SK-N-SH treated with all-trans-retinoic acid at 6 μM for 48 hours (cell line): Measurements from ENCODE around the gene OR6B2.

Experiments used
- ATAC-seq: fragments of 200-7000 bp; cut with Tn5 transposase; 3 replicates; pipeline ENCODE4 v1.9.1; 2020; ENCODE audit warnings: mild to moderate bottlenecking, moderate library complexity
- ARNTL ChIP-seq: fragments of 450-650 bp; formaldehyde crosslinking; IDR thresholded peaks from 2 replicates; pipeline ENCODE4 v1.5.0; 2020; ENCODE audit warnings: low read depth, mild to moderate bottlenecking, moderate library complexity, borderline replicate concordance
- BACH2 ChIP-seq: fragments of 250-450 bp; sonication (Bioruptor Pico); IDR thresholded peaks from 2 replicates; pipeline ENCODE4 v1.9.0; 2021; ENCODE audit warnings: mild to moderate bottlenecking, borderline replicate concordance
- CREB5 ChIP-seq: fragments of 250-450 bp; sonication (Bioruptor Pico); IDR thresholded peaks from 2 replicates; pipeline ENCODE4 v1.5.1; 2020; ENCODE audit warnings: low read depth, mild to moderate bottlenecking, moderate library complexity
- CSDC2 ChIP-seq: fragments of 250-450 bp; sonication (Bioruptor Pico); IDR thresholded peaks from 2 replicates; pipeline ENCODE4 v1.5.0; 2020; ENCODE audit warnings: mild to moderate bottlenecking, moderate library complexity
- CSRNP3 ChIP-seq: fragments of 250-450 bp; sonication (Bioruptor Pico); IDR thresholded peaks from 2 replicates; pipeline ENCODE4 v1.5.1; 2021; ENCODE audit warnings: mild to moderate bottlenecking, moderate library complexity
- ESRRG ChIP-seq: fragments of 250-450 bp; sonication (Bioruptor Pico); IDR thresholded peaks from 2 replicates; pipeline ENCODE4 v1.6.1; 2021; ENCODE audit warnings: mild to moderate bottlenecking
- GLIS3 ChIP-seq: fragments of 250-450 bp; sonication (Bioruptor Pico); IDR thresholded peaks from 2 replicates; pipeline ENCODE4 v1.5.0; 2020; ENCODE audit warnings: mild to moderate bottlenecking, moderate library complexity
- OSR1 ChIP-seq: fragments of 250-450 bp; sonication (Bioruptor Pico); IDR thresholded peaks from 2 replicates; pipeline ENCODE4 v1.8.0; 2022; ENCODE audit warnings: moderate library complexity, mild to moderate bottlenecking, inconsistent platforms
- PATZ1 ChIP-seq: fragments of 250-450 bp; sonication (Bioruptor Pico); IDR thresholded peaks from 2 replicates; pipeline ENCODE4 v1.8.0; 2020; ENCODE audit warnings: mild to moderate bottlenecking, moderate library complexity, borderline replicate concordance
- POU6F1 ChIP-seq: fragments of 250-450 bp; sonication (Bioruptor Pico); IDR thresholded peaks from 2 replicates; pipeline ENCODE4 v1.8.0; 2021; ENCODE audit warnings: low read depth, mild to moderate bottlenecking, moderate library complexity, borderline replicate concordance
- PPARA ChIP-seq: fragments of 250-450 bp; sonication (Bioruptor Pico); IDR thresholded peaks from 2 replicates; pipeline ENCODE4 v1.5.0; 2020; ENCODE audit warnings: mild to moderate bottlenecking, borderline replicate concordance
- SNAI2 ChIP-seq: fragments of 250-450 bp; sonication (Bioruptor Pico); IDR thresholded peaks from 2 replicates; pipeline ENCODE4 v1.5.0; 2020; ENCODE audit warnings: mild to moderate bottlenecking, moderate library complexity
- TCF4 ChIP-seq: fragments of 250-450 bp; sonication (Bioruptor Pico); IDR thresholded peaks from 2 replicates; pipeline ENCODE4 v1.8.0; 2021; ENCODE audit warnings: mild to moderate bottlenecking, moderate library complexity, borderline replicate concordance
- TOX ChIP-seq: fragments of 250-450 bp; sonication (Bioruptor Pico); IDR thresholded peaks from 2 replicates; pipeline ENCODE4 v1.8.0; 2021; ENCODE audit warnings: mild to moderate bottlenecking, moderate library complexity, borderline replicate concordance
- TSHZ2 ChIP-seq: fragments of 250-450 bp; sonication (Bioruptor Pico); IDR thresholded peaks from 2 replicates; pipeline ENCODE4 v1.5.0; 2020; ENCODE audit warnings: mild to moderate bottlenecking, moderate library complexity
- ZC3H10 ChIP-seq: fragments of 250-450 bp; sonication (Bioruptor Pico); IDR thresholded peaks from 2 replicates; pipeline ENCODE4 v1.5.1; 2021; ENCODE audit warnings: mild to moderate bottlenecking, moderate library complexity
- ZFP3 ChIP-seq: fragments of 250-450 bp; sonication (Bioruptor Pico); IDR thresholded peaks from 2 replicates; pipeline ENCODE4 v1.5.0; 2020; ENCODE audit warnings: mild to moderate bottlenecking, moderate library complexity
- ZFP30 ChIP-seq: fragments of 450-650 bp; formaldehyde crosslinking; IDR thresholded peaks from 2 replicates; pipeline ENCODE4 v1.5.0; 2022; ENCODE audit warnings: mild to moderate bottlenecking, moderate library complexity
- ZNF565 ChIP-seq: fragments of 450-650 bp; formaldehyde crosslinking; conservative IDR thresholded peaks from 2 replicates; pipeline ENCODE4 v1.5.0; 2020; ENCODE audit warnings: low read depth, mild to moderate bottlenecking, moderate library complexity
- ZNF70 ChIP-seq: fragments of 450-650 bp; formaldehyde crosslinking; IDR thresholded peaks from 2 replicates; pipeline ENCODE4 v1.5.0; 2020; ENCODE audit warnings: mild to moderate bottlenecking, moderate library complexity
- ZNF8 ChIP-seq: fragments of 450-650 bp; formaldehyde crosslinking; IDR thresholded peaks from 2 replicates; pipeline ENCODE4 v1.5.0; 2020; ENCODE audit warnings: mild to moderate bottlenecking, moderate library complexity

OR6B2 gene

GRCh38 chr2:240023792-240024191 lies 6.4 kb downstream of the OR6B2 start:
- ATAC-seq: no peak
- no peak for TF ChIP-seq ZFP3 (CRISPR knock-in tag)
- TF ChIP-seq ZNF565: no peak
- TF ChIP-seq PATZ1: no peak

- TF ChIP-seq ZNF70 (CRISPR knock-in tag): no peak
- TF ChIP-seq SNAI2 (CRISPR knock-in tag): no peak
- TF ChIP-seq TCF4: no peak
- no peak for TF ChIP-seq ESRRG (CRISPR knock-in tag)
- TF ChIP-seq ZC3H10 (CRISPR knock-in tag): no peak
- TF ChIP-seq ZNF565: no peak
- no peak for TF ChIP-seq PATZ1
- TF ChIP-seq TOX (CRISPR knock-in tag): no peak
- no peak for TF ChIP-seq ZFP3 (CRISPR knock-in tag)
- no peak for TF ChIP-seq CSDC2
- no peak for TF ChIP-seq PPARA
- TF ChIP-seq OSR1 (CRISPR knock-in tag): no peak
- no peak for TF ChIP-seq GLIS3 (CRISPR knock-in tag)
- no peak for TF ChIP-seq ZNF8 (CRISPR knock-in tag)
- no peak for TF ChIP-seq TSHZ2
- TF ChIP-seq BACH2 (CRISPR knock-in tag): no peak
- no peak for TF ChIP-seq POU6F1
- peak; percentile 78 for ATAC-seq
Measured at GRCh38 chr2:240021488-240022104, 8.6 kb downstream of the OR6B2 start.

- no peak for ATAC-seq
- TF ChIP-seq ZFP30 (no peak), CSRNP3 (CRISPR knock-in tag) (no peak), PPARA (no peak), TCF4 (no peak), CSDC2 (no peak), POU6F1 (no peak), BACH2 (CRISPR knock-in tag) (no peak), OSR1 (CRISPR knock-in tag) (no peak), CREB5 (CRISPR knock-in tag) (no peak), ZFP3 (CRISPR knock-in tag) (no peak), SNAI2 (CRISPR knock-in tag) (no peak), PATZ1 (no peak), ARNTL (no peak), ZNF8 (CRISPR knock-in tag) (no peak)
Measured at GRCh38 chr2:240018071-240018750, 12.0 kb downstream of the OR6B2 start.
